ENCODE results near the gene YIF1B. TPM values are rescaled to one million over a fixed set of nuclear protein-coding genes. Genes with fewer than 3 reads are reported as not detected.

YIF1B gene
- total and polyA plus RNA-seq, 9 of the 15 experiments (the other 6 are each of a cell fraction or from before 2014, with no cell fraction given): 8.5 to 586 (median 323) TPM

GRCh38 chr19:38294090-38294489 lies 21.7 kb downstream of the YIF1B start:
- Histone ChIP-seq H3K4me3 (no peak overlapping the region), H3K9me3 (replicated peaks; ENCODE audit: control insufficient read depth, insufficient read depth, low read depth, low read length) (no peaks in the 10 kb centered on the region), H4K20me1 (replicated peaks; ENCODE audit: control insufficient read depth, insufficient read depth, low read length) (no peaks in the 10 kb centered on the region), H2AFZ (ENCODE audit: low read depth, low read length) (peak overlapping the region; percentile 33; the same call in 1 of the 2 replicates), H3K36me3 (ENCODE audit: control insufficient read depth, insufficient read depth, low read length) (no peaks in the 10 kb centered on the region), H3K4me2 (ENCODE audit: insufficient read depth, low read length) (no peak overlapping the region), H3K4me1 (replicated peaks in 1 of 2; ENCODE audit: control insufficient read depth in 2 of 2, insufficient read depth in 2 of 2, low read length in 2 of 2) (peaks cover 0 to 19% of the 10 kb centered on the region in 2 experiments; a peak in 3 of 5 replicates), H3K27me3 (ENCODE audit: control insufficient read depth in 2 of 2, insufficient read depth in 2 of 2, low read length in 2 of 2) (no peaks in the 10 kb centered on the region), H3K9ac (ENCODE audit: insufficient read depth in 1 of 2, low read depth in 2 of 2, low read length in 2 of 2) (peak overlapping the region in 1 of 2 experiments; percentile 19; a peak in 1 of 4 replicates), H3K9me1 (ENCODE audit: control insufficient read depth, insufficient read depth, low read length) (no peaks in the 10 kb centered on the region), H3K79me2 (ENCODE audit: control insufficient read depth, insufficient read depth, low read length) (no peaks in the 10 kb centered on the region), H3K27ac (ENCODE audit: extremely low read depth, low read depth, low read length) (no peak overlapping the region)
- POLR2A ChIA-PET: no interaction called here
- DNase-seq (ENCODE audit: extremely low read depth in 1 of 4, low spot score in 3 of 4): no peak
- no TSS peak for BruUV-seq (replicated peaks)
- CTCF ChIA-PET (ENCODE audit: low intra/inter-chr PET ratio): no interaction called here
- intact Hi-C loops (cut with micrococcal nuclease) (no loop called here), in situ Hi-C loops (cut with MboI) (no loop called here)
- WGBS (ENCODE audit: insufficient coverage, low coverage, missing lambda C conversion rate): 63% methylated on average over 8 of the region's 8 CpGs
- no peak for FAIRE-seq
- no peak for ATAC-seq
- no peak for TF ChIP-seq PYGO2 (tag; IDR thresholded peaks at IDR 0.05)
- no peak for TF ChIP-seq SREBF2 (CRISPR knock-in tag; IDR thresholded peaks at IDR 0.05)
- TF ChIP-seq ARID4B (CRISPR knock-in tag; IDR thresholded peaks at IDR 0.05): no peak
- no peak for TF ChIP-seq ZKSCAN3 (CRISPR knock-in tag; IDR thresholded peaks at IDR 0.05)
- TF ChIP-seq HNRNPL (IDR thresholded peaks at IDR 0.05; ENCODE audit: low read depth, low read length): no peak
- TF ChIP-seq PURB (CRISPR knock-in tag; IDR thresholded peaks at IDR 0.05; ENCODE audit: low read depth): no peak
- no peak for TF ChIP-seq ZNF583 (CRISPR knock-in tag; IDR thresholded peaks at IDR 0.05)
- TF ChIP-seq ZNF217 (CRISPR knock-in tag; IDR thresholded peaks at IDR 0.05): no peak
- no peak for TF ChIP-seq ADNP (tag; IDR thresholded peaks at IDR 0.05)
- TF ChIP-seq ZNF124 (CRISPR knock-in tag; IDR thresholded peaks at IDR 0.05): no peak
- no peak for TF ChIP-seq ETV5 (CRISPR knock-in tag; IDR thresholded peaks at IDR 0.05; ENCODE audit: low read depth)
- no peak for TF ChIP-seq NELFE (IDR thresholded peaks at IDR 0.05; ENCODE audit: insufficient read depth, insufficient read length)
- no peak for TF ChIP-seq ZNF3 (CRISPR knock-in tag; IDR thresholded peaks at IDR 0.05)
- no peak for TF ChIP-seq GTF3C2 (IDR thresholded peaks at IDR 0.05; ENCODE audit: borderline replicate concordance, extremely low read depth, insufficient read length)

Measured in K562 (cell line).